Heart right ventricle (tissue), 16 donors: ENCODE data around the gene LRRC55. TPM values are rescaled to one million over a fixed set of nuclear protein-coding genes. Genes with fewer than 3 reads are reported as not detected.
A peak's percentile ranks its signal among the peaks of the same experiment; 100 is the strongest.

ENCODE experiments used
- ATAC-seq, 8 donors: fragments of 200-7000 bp; cut with Tn5 transposase; one replicate each; pipeline ENCODE4 v1.9.1; 2020; ENCODE audit warnings: mild to moderate bottlenecking in 8 of 8, moderate library complexity in 8 of 8, moderate number of reproducible peaks in 1 of 8
- DNase-seq, 2 donors: peaks; one replicate each; pipeline ENCODE4 v3.0.0-alpha.2; 2020
- H3K27ac ChIP-seq, 10 donors: fragments of 200-600 bp; sonication (generic) in 2 of 10; one replicate each; pipeline versions ENCODE4 v1.5.0 to v1.8.0; 2020 to 2022; ENCODE audit warnings: mild to moderate bottlenecking in 3 of 10
- H3K27me3 ChIP-seq, 7 donors: fragments of 200-600 bp; one replicate each; pipeline ENCODE4 v1.8.0; 2021 to 2022; ENCODE audit warnings: mild to moderate bottlenecking in 2 of 7
- H3K36me3 ChIP-seq, 9 donors: fragments of 200-600 bp; sonication (generic) in 1 of 9; one replicate each; pipeline versions ENCODE4 v1.5.0 to v1.8.0; 2020 to 2022; ENCODE audit warnings: mild to moderate bottlenecking in 2 of 9
- H3K4me1 ChIP-seq, 9 donors: fragments of 200-600 bp; sonication (generic) in 1 of 9; one replicate each; pipeline versions ENCODE4 v1.5.0 to v1.8.0; 2020 to 2022; ENCODE audit warnings: mild to moderate bottlenecking in 4 of 9
- H3K4me3 ChIP-seq, 10 donors: fragments of 200-600 bp; sonication (generic) in 2 of 10; one replicate each; pipeline versions ENCODE4 v1.5.0 to v1.8.0; 2020 to 2022; ENCODE audit warnings: mild to moderate bottlenecking in 7 of 10, moderate library complexity in 2 of 10
- H3K9me3 ChIP-seq, 11 donors: fragments of 200-600 bp in 10 of 11; sonication (generic) in 2 of 11; one replicate each; pipeline versions ENCODE4 v1.5.0 to v1.8.0; 2013 to 2022; ENCODE audit warnings: mild to moderate bottlenecking in 2 of 11, control low read depth in 1 of 11, moderate library complexity in 1 of 11
- CTCF ChIP-seq, 9 donors: fragments of 200-600 bp; sonication (generic) in 2 of 9; IDR thresholded peaks; one replicate each; pipeline versions ENCODE4 v1.5.0 to v1.8.0; 2021 to 2022; ENCODE audit warnings: antibody characterized with exemption in 9 of 9, mild to moderate bottlenecking in 5 of 9, moderate library complexity in 1 of 9
- WGBS, 2 donors: extraction: QIAGEN DNeasy Blood & Tissue Kit; methylation state at CpG; one replicate each; pipeline ENCODE4 v1.1.7; 2013; ENCODE audit warnings: inconsistent platforms in 1 of 2; 5-methylcytosine and 5-hydroxymethylcytosine counted together
- intact Hi-C, 10 donors: fragments of 100-400 bp; cut with DNase I; formaldehyde crosslinking; loops; one replicate each; pipeline versions ENCODE4 v1.11.1 to v1.14.2; 2022
- polyA plus RNA-seq, 2 donors: library from polyadenylated mRNA; stranded (reverse); fragments of 200-250 nt; gene quantifications; one replicate each; pipeline ENCODE4 v1.2.3, GENCODE V29; 2013
- total RNA-seq, 10 donors: library from RNA; stranded (reverse); fragmentation: NEBNext Ultra II Directional in 3 of 10; extraction: Animal tissue kit (Norgen Biotek cat#: 25700) in 3 of 10; gene quantifications; one replicate each; pipeline versions ENCODE4 v1.2.1 to v1.2.4, GENCODE V29; 2021 to 2023
- donor health status: Arrhythmogenic right ventricular cardiomyopathy.
- donor health status: ischemic (EF 13 %, LVEDD 7.1; RV severe dilation, severe dysfunction).
- donor health status: healthy with polysubstance abuse.
- donor health status: DM: no; HTN: yes; CAD: no.
- donor health status: DM: no; HTN: no; CAD: no.
- donor health status: ischemic (EF 25% LVEDD 6.9; RV normal size, moderate dysfunction).
- donor health status: ischemic (EF 25% LVEDD 5.7; RV mildly dilated, moderate dysfunction).
- donor health status: healthy.
- donor health status: DM: yes; HTN: yes; CAD: no.
- donor health status: Ischemic cardiomyopathy.
- donor health status: ischemic (EF 35%, LVEDD 5.7; RV mildly dilated, moderate dysfunction).
- donor health status: nonischemic (EF 11% LVEDD 7.7; RV severe dilation, severe dysfunction).
- donor health status: DM: yes; HTN: yes; CAD: no.
- donor health status: PGD.
- donor health status: ischemic (EF 29% LVEDD 5.4; RV normal size, mild dysfunction).
- donor health status: nonischemic (EF 23%, LVEDD 6.1; RV moderate dilation, normal function).

The LRRC55 gene
- total and polyA plus RNA-seq, 12 donors = 0.04 to 0.53 (median 0.20) TPM; not detected in 1

- H3K27me3 ChIP-seq = peaks cover 0 to 11% (median 4%) of the 10 kb centered on the region in 7 donors
- intact Hi-C loops = no loop called here
- H3K4me3 ChIP-seq = no peak overlapping the region
- no peaks in the 10 kb centered on the region for H3K9me3 ChIP-seq
- DNase-seq = no peak
- H3K27ac ChIP-seq = peak overlapping the region in 3 of 10 donors; percentile 52 to 58 (median 55)
- no peaks in the 10 kb centered on the region for H3K36me3 ChIP-seq
- H3K4me1 ChIP-seq = peaks cover 2 to 77% (median 39%) of the 10 kb centered on the region in 9 donors
- 20 to 23% methylated on average over 7 of the region's 7 CpGs for WGBS, 2 donors
- ATAC-seq = peak in 1 of 8 donors; percentile 33
- TF ChIP-seq CTCF (IDR thresholded peaks at IDR 0.05) = no peak
Measured at GRCh38 chr11:57210781-57211180, 29.0 kb downstream of the LRRC55 start.

- H3K36me3 ChIP-seq = no peaks in the 10 kb centered on the region
- H3K27me3 ChIP-seq = peaks cover 0 to 11% (median 4%) of the 10 kb centered on the region in 7 donors
- DNase-seq (no peak), ATAC-seq (peak; percentile 41 to 65 (median 54))
- peak overlapping the region in 1 of 10 donors; percentile 23 for H3K4me3 ChIP-seq
- H3K27ac ChIP-seq = peak overlapping the region in 9 of 10 donors; percentile 42 to 80 (median 61)
- H3K4me1 ChIP-seq = peaks cover 2 to 80% (median 49%) of the 10 kb centered on the region in 9 donors
- WGBS, 2 donors = 31 to 32% methylated on average over 9 of the region's 9 CpGs
- no peak for TF ChIP-seq CTCF (IDR thresholded peaks at IDR 0.05)
- intact Hi-C loops = no loop called here
- no peaks in the 10 kb centered on the region for H3K9me3 ChIP-seq
Measured at GRCh38 chr11:57213342-57214097, 31.8 kb downstream of the LRRC55 start.

GRCh38 chr11:57214098-57214417, 32.3 kb downstream of the LRRC55 start:
- H3K9me3 ChIP-seq = no peaks in the 10 kb centered on the region
- H3K4me3 ChIP-seq = no peak overlapping the region
- peaks cover 2 to 80% (median 55%) of the 10 kb centered on the region in 9 donors for H3K4me1 ChIP-seq
- DNase-seq = no peak
- H3K27ac ChIP-seq = peak overlapping the region in 6 of 10 donors; percentile 8 to 80 (median 44)
- WGBS, 2 donors = 45 to 49% methylated on average over 2 of the region's 2 CpGs
- peaks cover 0 to 11% (median 4%) of the 10 kb centered on the region in 7 donors for H3K27me3 ChIP-seq
- TF ChIP-seq CTCF (IDR thresholded peaks at IDR 0.05) = no peak
- intact Hi-C loops = no loop called here
- ATAC-seq = peak in 4 of 8 donors; percentile 28 to 48 (median 30)
- no peaks in the 10 kb centered on the region for H3K36me3 ChIP-seq

GRCh38 chr11:57214494-57214893, 32.7 kb downstream of the LRRC55 start:
- peak overlapping the region in 7 of 10 donors; percentile 8 to 80 (median 37) for H3K27ac ChIP-seq
- no peaks in the 10 kb centered on the region for H3K36me3 ChIP-seq
- H3K27me3 ChIP-seq = peaks cover 0 to 11% (median 4%) of the 10 kb centered on the region in 7 donors
- intact Hi-C loops = no loop called here
- 38 to 44% methylated on average over 3 of the region's 3 CpGs for WGBS, 2 donors
- no peak overlapping the region for H3K4me3 ChIP-seq
- H3K4me1 ChIP-seq = peaks cover 2 to 85% (median 59%) of the 10 kb centered on the region in 9 donors
- DNase-seq (no peak), ATAC-seq (peak in 6 of 8 donors; percentile 35 to 76 (median 50))
- H3K9me3 ChIP-seq = no peaks in the 10 kb centered on the region
- TF ChIP-seq CTCF (IDR thresholded peaks at IDR 0.05) = peak in 1 of 9 donors; percentile 7
